GM18520 (cell line): Measurements from ENCODE around the gene PRR23A.
"Not testable (repeated sequence)": the region's sequence is repeated elsewhere in the genome, so short reads cannot be mapped to it uniquely, and the experiment has no call there.

ENCODE experiments used
- ATAC-seq: cut with Tn5 transposase; IDR thresholded peaks from one replicate; pipeline ENCODE4 v1.9.1; 2021; ENCODE audit not compliant: unreplicated experiment

The PRR23A gene

DNA sequence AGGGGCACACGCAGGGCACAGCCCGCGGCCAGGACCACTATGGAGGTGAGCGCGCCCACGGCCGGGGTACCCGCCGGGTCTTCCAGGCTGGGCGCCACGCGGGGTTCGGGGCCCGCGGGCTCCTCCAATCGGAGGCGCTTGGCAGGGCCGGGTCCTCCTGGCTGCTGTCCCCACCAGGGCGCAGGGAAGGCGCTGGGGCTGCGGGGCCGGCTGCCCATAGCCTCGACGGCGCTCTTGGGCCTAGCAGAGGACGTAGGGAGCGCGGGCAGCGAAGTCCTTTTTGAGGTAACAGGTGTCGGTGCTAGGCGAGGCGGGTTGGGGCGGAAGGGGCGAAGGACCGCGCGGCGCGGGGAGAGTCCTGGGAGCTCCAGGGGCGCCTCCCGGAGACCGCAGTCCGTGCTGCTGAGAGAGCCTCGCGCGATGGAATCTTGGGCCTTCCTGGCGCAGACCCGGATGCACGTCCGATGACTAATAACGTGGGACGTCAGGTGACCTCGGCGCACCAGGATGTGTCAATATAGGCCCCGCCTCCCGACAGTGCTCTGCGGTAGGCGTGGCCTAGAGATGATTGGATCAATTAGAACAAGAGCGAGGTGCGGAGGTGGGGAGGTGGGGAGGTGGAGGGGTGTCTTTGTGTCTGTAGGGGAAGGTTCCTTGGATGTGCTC lies at the start of gene PRR23A:
PRR23A (minus strand) TSS at position 218 of the 666 bp plus-strand sequence; CDS start at position 218, 0 bp downstream.
- ATAC-seq, result no peak

DNA sequence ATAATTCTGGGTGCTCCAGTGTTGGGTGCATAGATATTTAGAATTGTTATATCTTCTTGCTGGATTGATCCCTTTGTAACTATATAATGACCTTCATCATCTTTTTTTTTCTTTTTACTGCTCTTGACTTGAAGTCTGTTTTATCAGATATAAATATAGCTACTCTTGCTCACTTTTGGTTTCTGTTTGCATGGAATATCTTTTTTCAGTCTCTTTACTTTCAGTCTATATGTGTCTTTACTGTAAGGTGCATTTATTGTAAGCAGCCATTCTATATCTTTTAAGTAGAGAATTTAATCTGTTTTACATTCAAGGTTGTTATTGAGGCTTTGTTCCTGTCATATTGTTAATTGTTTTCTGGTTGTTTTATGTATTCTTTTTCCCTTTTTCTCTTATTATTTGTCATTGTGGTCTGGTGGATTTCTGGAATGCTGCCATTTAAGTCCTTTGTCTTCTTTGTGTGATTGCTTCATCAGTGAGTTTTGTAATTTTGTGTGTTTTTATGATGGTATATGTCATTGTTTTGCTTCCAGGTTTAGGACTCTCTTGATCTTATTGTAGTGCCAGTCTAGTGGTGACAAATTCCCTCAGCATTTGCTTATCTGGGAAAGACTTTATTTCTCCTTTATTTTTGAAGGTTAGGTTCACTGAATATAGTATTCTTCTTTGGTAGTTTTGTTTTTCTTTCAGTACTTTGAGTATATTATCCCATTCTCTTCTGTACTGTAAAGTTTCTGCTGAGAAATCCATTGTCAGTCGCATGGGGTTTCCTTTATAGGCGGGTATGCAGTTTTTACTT lies 46.9 kb upstream of the PRR23A start:
- ATAC-seq, result no peak

DNA sequence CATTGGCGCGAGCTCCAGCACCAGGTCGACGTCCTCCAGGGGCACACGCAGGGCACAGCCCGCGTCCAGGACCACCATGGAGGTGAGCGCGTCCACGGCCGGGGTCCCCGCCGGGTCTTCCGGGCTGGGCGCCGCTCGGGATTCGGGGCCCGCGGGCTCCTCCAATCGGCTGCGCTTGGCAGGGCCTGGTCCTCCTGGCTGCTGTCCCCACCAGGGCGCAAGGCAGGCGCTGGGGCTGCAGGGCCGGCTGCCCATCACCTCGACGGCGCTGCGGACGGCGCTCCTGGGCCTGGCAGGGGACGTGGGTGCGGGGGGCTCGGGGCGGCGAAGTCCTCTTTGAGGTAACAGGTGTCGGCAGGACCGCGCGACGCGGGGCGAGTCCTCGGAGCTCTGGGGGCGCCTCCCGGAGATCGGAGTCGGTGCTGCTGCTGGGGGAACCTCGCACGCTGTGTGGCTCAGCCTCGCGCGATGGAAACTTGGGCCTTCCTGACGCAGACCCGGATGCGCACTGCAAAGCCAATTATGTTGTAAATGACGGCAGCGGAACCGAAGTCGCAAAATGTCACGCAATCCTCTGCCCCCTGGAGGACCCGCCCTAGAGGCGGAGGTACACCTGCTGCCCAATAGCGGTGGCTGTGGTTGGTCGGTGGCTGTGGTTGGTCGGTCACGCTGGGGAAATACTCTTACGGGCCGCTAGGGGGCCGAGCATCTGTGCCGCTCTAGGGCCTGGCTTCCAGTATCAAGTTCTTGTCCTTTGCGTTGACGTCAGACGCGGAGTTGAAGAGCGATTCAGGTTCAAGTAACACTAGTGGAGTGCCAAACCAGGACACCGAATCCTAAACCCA lies 38.5 kb upstream of the PRR23A start, which contains the start of gene PRR23C:
PRR23C (minus strand) TSS at position 527 of the 845 bp plus-strand sequence; CDS start at position 255, 272 bp downstream.
- no peak for ATAC-seq

DNA sequence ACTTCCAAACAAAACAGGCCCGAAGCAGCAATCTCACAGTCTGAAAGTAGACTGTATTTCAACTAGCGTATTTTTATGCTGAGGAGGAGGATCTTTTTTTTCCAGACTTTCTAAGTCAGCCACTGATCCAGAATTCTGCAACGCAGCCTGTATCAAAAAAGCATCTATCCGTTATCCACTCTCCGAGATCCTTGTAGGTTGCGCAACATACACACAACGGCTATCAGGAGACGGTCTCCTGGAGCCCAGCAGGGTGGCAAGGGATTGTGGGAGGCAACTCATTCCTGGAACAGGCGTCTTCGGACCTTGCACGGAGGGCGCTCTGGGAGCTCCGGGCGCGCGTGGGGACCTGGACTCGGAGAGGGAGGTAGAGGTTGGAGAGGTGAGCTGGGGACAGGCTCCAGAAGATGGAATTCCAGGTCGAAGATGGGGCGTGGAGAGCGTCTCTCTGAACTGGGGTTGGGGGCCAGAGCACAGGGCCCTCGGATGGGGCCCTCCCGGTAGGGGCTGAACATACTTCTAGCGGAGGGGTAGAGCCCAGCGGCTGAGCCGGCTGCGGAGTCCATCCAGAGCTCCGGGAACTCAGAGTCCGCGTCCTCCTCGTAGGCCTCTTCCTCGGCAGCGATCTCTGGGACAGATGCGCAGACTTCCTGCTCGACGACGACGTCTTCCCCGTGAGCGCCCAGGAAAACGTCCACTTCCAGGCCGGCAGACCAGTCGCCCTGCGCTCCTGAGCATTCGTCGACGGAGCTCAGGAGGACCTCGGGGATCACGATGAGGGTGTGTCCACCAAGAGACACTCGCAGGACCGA lies 37.7 kb upstream of the PRR23A start:
- ATAC-seq, result no peak

DNA sequence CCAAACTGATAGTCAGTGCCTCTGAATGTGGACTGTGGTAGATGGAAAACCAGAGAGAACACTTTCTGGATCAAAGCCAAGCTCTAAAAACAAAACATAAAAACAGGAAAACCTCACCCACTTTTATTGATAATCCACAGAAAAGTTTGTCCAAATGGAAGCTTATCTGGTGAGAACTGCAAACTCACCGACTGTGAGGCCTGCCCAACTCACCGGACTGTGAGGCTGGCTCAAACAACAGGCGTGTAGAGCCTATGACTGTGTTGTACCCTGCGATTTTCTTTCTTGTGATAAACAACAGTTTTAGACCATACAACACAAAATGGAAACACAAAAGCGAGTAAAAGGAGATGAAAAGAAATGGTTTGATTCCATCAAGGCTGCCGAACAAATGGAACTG lies 31.4 kb upstream of the PRR23A start:
- no peak for ATAC-seq

DNA sequence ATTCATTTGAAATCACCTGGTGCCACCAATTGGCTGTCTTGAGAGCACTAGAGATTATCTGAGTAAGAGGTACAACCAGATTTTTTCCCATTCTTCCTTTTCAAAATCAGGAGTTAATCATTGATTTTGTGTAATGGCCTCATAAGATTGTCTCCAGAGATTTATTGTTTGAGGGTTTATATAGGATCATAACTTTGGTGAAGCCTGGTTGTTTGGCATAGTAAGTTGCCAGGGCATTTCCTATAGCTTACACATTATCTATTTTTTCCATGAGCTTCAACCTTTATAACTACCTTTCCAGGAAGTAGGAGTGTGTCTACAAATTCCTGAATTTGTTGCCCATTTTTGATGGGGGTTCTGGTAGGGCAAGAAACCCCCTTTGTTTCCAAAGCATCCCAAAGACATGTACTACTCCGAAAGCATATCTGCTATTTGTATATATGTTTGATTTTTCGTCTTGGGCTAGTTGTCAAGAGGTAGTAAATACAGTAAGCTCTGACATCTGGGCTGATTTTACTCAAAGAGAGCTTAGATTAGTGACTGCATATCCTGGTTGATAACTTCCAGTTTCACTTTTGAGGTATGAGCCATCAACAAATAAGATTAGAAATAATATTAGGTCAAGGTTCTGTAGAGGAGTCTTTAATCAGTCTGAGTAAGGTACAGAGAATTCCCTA lies 26.4 kb upstream of the PRR23A start:
- no peak for ATAC-seq

DNA sequence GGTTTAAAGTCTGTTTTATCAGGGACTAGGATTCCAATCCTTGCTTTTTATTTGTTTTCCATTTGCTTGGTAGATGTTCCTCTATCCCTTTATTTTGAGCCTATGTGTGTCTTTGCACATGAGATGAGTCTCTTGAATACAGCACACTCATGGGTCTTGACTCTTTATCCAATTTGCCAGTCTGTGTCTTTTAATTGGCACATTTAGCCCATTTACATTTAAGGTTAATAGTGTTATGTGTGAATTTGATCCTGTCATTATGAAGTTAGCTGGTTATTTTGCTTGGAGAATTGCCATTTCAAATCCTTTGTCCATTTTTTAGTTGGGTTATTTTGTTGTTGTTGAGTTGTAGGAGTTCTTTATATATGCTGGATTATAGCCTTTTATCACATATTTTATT lies 24.5 kb upstream of the PRR23A start:
- not testable (repeated sequence) for ATAC-seq

DNA sequence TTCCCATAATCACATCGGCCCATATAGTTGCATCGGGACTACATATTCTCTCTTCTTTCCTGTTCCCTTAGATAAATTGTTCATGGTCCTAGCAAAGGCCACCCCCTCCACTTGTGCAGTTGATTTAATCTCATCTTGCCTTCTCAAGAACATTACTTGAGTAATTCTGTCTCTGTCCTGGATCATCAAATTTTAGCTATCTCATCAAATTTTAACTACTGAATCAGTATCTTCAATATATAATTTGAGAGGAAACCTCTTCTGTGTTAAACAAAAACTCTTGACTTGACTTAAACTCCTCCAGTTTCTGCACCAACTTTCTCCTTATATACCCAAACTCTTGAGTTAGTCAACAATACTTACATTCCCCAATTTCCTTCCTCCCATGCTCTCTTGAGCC lies 18.9 kb upstream of the PRR23A start:
- no peak for ATAC-seq

DNA sequence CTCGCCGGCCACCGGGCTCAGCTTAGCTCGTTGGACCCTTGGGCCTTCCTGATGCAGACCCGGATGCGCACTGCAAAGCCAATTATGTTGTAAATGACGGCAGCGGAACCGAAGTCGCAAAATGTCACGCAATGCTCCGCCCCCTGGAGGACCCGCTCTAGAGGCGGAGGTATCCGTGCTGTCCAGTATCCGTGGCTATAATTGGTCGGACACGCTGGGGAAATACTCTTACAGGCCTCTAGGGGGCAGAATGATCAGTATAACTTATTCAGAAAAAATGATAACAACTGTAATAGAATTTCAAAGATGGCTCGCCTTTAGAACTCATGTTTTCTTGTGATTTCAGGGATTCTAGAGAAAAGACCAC lies 14.8 kb upstream of the PRR23A start, which contains the start of gene PRR23B:
PRR23B (minus strand) TSS at position 59 of the 367 bp plus-strand sequence. CDS start 265 bp downstream, outside the sequence.
- no peak for ATAC-seq

DNA sequence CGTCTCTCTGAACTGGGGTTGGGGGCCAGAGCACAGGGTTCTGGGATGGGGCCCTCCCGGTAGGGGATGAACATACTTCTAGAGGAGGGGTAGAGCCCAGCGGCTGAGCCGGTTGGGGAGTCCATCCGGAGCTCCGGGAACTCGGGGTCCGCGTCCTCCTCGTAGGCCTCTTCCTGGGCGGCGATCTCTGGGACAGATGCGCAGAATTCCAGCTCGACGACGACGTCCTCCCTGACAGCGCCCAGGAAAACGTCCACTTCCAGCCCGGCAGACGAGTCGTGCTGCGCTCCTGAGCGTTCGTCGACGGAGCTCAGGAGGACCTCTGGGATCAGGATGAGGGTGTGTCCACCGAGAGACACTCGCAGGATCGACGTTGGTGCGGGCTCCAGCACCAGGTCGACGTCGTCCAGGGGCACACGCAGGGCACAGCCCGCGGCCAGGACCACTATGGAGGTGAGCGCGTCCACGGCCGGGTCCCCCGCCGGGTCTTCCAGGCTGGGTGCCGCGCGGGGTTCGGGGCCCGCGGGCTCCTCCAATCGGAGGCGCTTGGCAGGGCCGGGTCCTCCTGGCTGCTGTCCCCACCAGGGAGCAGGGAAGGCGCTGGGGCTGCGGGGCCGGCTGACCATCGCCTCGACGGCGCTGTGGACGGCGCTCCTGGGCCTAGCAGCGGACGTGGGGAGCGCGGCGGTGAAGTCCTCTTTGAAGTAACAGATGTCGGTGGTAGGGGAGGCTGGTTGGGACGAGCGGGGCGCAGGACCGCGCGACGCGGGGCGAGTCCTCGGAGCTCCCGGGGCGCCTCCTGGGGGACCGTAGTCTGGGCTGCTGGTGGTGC lies 14.2 kb upstream of the PRR23A start:
- ATAC-seq, result no peak

DNA sequence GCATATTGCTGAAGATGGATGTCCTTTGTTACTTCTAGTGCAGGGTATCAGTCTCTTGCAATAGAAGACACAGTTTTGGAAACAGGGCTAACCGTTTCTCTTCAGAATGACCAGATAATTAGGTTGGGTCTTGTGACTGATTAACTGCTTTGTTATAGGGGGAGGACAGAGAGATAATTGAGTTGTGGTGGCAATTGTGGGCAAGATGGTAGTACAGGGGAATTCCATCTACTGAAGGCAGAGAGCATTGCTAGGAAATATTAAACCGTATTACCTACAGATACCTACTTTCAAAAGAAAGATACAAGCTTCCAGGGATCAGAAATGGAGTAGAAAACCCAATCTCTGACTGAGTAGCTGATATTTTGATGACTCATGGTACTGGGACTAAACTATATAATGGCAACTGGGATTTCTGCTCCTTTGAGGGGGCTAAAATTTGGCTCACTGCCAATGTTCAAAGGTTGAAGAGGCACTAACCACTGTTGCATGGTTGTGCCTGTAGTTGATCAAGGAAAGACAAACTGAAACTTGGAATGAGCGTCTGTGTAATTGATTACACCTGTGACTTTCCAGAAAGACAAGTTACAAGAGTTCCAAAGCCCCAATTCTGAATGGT lies 10.5 kb upstream of the PRR23A start:
- ATAC-seq, result no peak

DNA sequence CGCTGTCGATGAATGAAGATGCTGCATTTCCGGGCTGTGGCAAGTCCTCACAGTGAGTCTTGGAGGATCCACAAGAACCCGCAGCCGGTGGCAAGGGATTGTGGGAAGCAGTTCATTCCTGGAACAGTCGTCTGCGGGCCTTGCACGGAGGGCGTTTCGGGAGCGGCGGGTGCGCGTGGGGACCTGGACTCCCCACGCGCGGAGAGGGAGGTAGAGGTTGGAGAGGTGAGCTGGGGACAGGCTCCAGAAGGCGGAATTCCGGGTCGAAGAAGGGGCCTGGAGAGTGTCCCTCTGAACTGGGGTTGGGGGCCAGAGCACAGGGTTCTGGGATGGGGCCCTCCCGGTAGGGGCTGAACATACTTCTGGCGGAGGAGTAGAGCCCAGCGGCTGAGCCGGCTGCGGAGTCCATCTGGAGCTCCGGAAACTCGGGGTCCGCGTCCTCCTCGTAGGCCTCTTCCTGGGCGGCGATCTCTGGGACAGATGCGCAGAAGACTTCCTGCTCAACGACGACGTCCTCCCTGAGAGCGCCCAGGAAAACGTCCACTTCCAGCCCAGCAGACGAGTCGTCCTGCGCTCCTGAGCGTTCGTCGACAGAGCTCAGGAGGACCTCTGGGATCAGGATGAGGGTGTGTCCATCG lies 593 bp downstream of the PRR23A start:
- ATAC-seq, result no peak

DNA sequence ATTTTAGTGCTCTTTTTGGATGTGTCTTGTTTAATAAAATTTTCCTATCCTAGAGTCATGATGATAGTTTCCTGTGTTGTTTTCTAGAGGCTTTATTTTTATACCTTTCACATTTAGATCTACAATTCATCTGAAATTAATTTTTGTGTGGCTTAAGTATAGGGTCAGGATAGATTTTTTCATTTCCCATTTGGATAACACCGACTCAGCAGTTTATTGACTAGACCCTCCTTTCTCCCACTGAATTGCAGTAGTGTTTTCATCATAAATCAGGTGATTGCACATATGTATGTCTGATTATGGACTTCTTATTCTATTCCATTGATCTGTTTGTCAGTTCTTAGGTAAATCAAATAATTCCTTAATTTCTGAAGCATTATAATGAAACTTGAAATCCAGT lies 10.4 kb downstream of the PRR23A start:
- no peak for ATAC-seq

DNA sequence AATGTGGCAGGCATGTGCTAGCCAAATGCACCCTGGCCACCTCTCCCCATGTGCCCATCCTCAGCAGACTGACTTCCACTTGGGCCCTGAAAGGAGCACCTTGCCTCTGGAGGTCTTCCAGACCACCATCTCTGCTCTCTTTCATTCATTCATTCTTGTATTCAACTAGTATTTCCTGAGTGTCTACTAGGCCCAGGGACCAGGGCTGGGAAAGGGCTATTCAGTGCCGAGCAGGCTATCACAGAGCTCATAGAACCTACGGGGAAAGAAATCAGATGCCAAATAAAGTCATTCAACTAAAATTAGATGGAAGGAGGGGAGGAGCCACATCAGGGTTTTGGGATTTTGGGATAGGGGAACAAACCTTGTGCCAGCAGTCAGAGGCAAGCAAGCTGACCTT lies 18.9 kb downstream of the PRR23A start:
- ATAC-seq, result no peak

DNA sequence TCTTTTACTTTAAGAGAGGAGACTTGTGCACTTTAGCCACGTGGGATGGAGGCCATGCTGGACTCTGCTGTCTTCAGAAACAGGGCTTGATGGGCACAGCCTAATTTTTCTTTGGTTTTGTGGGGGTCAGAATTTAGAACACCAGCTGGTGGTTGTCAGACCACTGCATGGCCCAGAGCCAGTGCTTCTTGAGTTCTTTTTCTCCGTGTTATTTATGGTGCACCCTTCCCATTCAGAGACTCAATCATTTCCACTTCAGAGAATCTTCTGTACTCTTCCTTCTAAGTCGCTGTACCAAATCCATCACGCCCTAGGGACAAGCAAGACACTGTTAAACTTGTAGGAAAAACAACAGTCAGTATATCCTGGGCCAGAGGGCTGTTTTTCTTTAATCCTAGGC lies 20.1 kb downstream of the PRR23A start:
- ATAC-seq, result no peak

DNA sequence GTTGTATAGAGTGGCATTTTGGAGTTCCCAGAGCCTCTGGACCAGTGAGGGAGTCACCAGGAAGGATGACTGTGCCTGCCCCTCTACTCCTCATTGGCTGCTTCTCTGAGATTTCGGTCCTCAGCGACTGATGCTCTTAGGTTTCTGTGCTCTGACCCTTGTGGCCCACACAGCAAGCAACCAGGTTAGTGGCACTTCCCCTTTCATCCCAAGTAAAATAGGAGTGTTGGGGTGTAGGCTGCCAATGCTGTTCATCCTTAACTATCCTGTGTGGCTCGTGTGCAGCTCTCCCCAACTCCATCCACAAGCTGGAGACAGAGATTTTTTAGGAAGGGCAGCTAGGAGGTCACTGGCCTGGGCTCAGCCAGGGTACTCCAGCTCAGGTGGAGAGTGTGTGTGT lies 21.3 kb downstream of the PRR23A start:
- no peak for ATAC-seq

DNA sequence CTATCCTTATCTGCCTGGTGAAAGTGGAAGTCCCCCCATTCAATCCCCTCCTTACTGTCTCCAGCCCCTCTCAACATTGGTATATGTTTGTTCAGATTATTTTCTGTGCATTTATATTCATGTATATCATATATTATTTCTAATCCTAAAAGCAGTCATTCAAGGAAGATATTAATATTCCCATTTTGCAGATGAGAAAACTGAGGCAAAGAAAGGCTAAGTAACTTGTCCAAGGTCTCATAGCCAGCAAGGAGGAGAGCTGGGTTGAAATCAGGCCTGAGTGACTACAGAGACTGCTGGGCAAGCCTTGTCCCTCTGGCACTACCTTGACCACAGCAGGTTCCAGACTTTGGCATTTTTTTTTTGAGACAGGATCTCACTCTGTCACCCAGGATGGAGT lies 30.0 kb downstream of the PRR23A start:
- ATAC-seq, result no peak

DNA sequence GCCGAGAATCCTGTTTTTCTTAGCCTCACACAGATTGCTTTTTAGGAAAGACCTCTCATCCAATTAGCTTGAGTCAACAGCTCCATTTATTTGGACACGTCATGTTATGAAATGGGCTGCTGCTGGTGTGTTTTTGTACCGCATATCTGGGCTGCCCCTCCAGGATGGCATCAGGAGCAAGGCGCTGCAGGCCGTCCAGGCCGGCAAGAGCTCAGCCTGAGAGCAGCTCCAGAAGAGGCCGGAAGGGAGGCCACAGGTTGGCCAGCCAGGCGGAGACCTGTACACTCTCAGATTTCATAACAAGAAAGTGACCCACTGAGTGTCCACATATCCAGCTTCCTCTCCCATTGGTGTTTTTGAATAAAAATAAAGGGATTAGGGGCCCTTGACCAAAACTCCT lies 30.7 kb downstream of the PRR23A start:
- ATAC-seq, result no peak
